Ammon's horn (tissue), 1 donor: ENCODE measurements around the gene MSI1.
A peak's percentile ranks its signal among the peaks of the same experiment; 100 is the strongest.

ENCODE experiments used
- DNase-seq: peaks from one replicate; pipeline ENCODE4 v3.0.0-alpha.2; 2016; ENCODE audit warnings: low spot score

MSI1 gene

GRCh38 chr12:120376934-120377572, 8.1 kb upstream of the MSI1 start:
- no peak for DNase-seq

GRCh38 chr12:120376416-120376815, 7.5 kb upstream of the MSI1 start:
- no peak for DNase-seq

- no peak for DNase-seq
Measured at GRCh38 chr12:120376009-120376408, 7.0 kb upstream of the MSI1 start.

GRCh38 chr12:120373683-120374082, 4.7 kb upstream of the MSI1 start:
- DNase-seq, result no peak

DNA sequence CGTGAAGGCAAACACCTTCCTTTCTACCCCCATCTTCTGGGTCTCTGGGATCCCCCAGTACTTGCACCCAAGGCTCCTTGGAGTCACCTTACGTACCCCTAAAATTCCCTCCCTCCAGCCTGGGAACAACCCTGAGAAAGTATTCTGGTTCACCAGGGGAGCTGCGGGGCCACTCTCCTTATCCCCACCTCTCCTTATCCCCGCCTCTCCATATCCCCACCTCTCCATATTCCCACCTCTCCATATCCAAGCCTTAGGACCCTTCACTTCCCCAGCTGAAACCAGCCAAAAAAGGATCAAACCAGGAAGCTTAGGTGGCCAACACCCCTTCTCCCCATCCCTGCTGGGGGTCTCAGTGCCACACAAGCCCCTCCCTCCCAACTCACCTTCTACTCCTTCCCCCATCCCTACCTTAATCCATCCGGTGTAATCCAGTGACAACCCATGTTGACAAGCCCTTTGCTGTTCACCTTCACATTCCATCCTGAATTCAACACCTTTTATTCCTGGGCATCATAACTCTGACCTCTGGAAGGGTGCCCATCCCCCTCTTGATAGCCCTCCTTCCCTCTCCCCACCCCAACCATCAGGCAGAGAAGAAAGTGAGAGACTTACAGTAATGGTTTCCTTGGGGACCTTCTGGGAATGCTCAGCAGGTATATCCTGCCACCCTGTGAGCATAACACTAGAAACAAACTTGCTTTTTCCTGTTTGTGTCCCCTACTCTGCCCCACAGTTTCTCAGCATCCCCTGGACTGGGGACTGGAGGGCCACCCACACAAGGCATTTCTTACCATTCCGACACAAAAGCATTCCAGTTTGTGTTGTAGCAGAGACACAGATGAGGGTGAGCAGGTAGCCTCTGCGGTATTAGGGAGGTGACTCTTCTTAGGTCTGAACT, 1.6 kb upstream of the MSI1 start:
- no peak for DNase-seq

GRCh38 chr12:120369603-120370342, 809 bp upstream of the MSI1 start:
- no peak for DNase-seq

GRCh38 chr12:120367924-120368788, 808 bp downstream of the MSI1 start:
- DNase-seq, result no peak

DNA sequence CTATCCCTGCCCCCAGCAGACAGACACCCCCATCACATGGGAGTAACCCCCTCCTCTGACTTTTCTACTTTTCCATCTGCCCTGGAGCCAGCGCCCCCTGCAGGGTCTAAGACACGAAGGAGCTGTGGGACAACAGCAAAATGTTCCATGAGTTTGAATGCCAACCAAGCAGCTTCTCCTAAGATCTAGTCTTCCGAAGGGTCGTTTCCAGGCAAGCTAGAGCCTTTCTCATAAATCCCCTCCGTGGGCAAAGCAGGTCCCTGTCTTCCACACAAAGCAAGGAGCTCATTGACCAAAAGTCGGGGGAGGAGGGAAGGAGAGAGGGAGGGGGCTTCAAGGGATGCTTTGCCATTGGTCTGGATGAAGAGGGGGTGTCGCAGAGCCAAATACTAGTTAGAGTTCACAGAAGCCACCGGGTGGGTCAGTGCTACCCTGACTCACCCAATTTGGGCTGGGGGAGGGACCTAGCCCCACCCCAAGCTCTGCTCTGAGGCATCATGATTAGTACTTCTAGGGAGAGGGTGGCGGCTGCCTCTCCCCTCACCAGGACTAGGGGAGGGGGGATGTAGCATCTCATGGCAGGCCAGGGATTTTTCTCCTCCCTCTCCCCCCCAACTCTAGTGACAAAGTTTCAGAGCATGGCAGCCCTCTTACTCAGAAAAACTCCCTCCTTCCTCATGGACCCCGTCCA, 1.6 kb downstream of the MSI1 start:
- DNase-seq, result no peak

DNA sequence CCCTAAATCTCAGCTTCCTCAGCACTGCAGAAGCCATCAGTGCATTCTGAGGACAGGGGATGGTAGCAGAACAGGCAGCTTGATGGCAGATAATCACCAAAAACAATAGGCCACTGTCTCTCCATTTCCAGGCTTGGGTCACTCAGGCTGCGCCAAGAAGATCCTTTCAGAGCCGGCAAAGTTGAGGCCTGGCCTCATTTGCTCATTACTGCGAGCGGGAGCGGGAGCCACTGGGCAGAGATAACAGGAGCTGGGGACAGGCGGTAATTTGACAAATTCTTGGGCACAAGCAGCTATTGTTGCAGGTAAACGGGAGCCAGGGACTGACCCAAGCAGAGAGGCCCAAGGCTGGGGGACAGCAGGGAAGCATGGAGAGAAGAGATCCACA, 2.1 kb downstream of the MSI1 start:
- peak; percentile 50 for DNase-seq

GRCh38 chr12:120366341-120366705, 2.6 kb downstream of the MSI1 start:
- no peak for DNase-seq

DNA sequence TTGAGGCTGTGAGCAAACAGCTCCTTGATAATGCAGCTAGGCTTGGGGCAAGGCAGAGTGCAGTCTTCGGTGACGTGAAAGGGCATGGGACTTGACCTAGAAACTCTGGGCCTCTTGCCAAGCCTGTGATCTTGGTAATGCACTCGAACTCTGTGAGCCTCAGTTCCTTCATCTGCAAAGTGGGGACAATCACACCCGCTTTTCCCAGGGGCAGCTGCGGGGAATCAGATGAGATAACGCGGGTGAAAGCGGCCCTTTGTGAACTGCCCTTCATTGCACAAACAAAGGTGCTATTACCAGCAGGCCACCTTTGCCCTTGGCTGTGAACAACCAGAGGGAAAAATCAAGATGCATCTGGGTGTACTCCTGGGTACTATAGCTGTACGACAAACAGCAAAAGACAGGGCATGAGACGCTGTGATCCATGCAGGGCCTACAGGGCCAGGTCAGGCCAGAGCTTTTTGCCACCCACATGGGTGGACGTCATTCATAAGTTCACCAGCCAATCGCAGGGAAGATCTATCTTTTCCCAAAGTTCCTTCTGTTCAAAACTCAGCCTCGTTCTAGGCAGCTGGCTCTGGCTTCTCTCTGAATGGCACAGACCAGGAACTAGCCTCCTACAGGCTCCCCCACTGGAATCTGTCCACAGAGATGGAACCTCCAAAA, 3.2 kb downstream of the MSI1 start:
- peak; percentile 58 for DNase-seq

- no peak for DNase-seq
Measured at GRCh38 chr12:120364487-120364886, 4.5 kb downstream of the MSI1 start.

DNA sequence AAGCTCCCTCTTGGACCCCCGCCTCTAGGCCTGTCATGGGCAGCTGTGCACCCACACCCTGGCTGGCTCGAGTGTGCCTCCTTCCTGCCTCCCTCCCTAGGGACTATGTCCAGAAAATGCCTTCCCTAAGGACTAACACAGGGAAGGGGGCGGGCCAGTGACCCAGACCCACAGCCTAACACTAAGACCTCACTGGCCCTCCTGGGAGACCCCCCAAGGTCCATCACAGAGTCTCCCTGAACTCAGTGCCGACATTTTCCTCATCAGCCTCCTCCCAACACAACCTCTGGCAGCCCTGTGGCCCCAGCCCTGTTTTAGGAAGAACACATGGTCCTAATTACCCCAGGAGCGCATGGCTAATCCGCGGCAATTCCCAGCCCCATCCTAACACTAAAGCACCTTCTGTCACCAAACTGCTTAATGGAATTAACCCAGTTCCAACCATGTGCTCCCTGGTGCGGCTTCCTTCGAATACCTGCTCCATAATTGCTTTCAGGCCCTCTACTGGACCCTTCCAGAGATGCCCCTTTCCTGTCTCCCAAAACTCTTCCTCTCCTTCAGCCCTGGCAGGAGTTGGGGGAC, 5.6 kb downstream of the MSI1 start:
- no peak for DNase-seq

GRCh38 chr12:120362516-120363273, 6.3 kb downstream of the MSI1 start:
- DNase-seq, result no peak

GRCh38 chr12:120361506-120362208, 7.3 kb downstream of the MSI1 start:
- DNase-seq, result peak; percentile 88

- no peak for DNase-seq
Measured at GRCh38 chr12:120359128-120359527, 9.8 kb downstream of the MSI1 start.

- DNase-seq, result no peak
Measured at GRCh38 chr12:120358412-120359100, 10.4 kb downstream of the MSI1 start.

- DNase-seq, result no peak
Measured at GRCh38 chr12:120357104-120357503, 11.9 kb downstream of the MSI1 start.
